ENCODE results near the gene GALNT1.

DNA sequence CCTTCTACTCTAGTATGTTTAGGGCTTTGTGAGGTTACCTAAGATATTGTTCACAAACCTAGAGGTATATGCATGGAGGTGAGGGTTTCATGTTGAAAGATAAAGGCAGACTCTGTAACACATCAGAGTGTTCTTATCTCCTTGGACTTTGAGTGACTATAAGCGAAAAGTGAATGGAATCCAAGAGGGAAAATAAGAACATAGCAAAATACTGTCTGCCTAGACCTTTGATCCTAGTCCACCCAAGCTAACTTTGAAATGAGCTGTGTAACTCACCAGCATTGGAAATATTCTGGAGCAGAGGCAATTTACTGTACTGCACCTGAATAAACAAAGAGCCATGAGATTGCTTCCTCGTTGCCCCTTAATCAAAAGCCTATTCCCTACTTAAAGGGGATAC lies 28.2 kb upstream of the GALNT1 start:
- no peak for TF ChIP-seq EZH2 (IDR thresholded peaks at IDR 0.05)
- TF ChIP-seq FOXP2 (optimal IDR thresholded peaks at IDR 0.05; ENCODE audit: control extremely low read depth, extremely low read length, insufficient read depth): no peak
